OCI-LY3 (cell line): Measurements from ENCODE around the gene KRT15.

ENCODE experiments used
- H2AFZ ChIP-seq: fragments of 200-600, 300-600 bp; shearing (Covaris generic); 2 replicates; pipeline ENCODE4 v1.6.0; 2014; ENCODE audit warnings: antibody characterized with exemption, low read depth, low read length
- H3K27ac ChIP-seq: fragments of 200-600, 300-600 bp; sonication (generic); 2 replicates; pipeline ENCODE4 v1.5.1; 2014; ENCODE audit warnings: mild to moderate bottlenecking, low read length, moderate library complexity, mixed read lengths
- H3K27me3 ChIP-seq: fragments of 200-600, 300-600 bp; sonication (generic); 2 replicates; pipeline ENCODE4 v1.6.1; 2014; ENCODE audit warnings: low read depth, low read length, mixed read lengths
- H3K36me3 ChIP-seq: fragments of 200-600, 300-600 bp; sonication (generic); replicated peaks from 2 replicates; pipeline ENCODE3; 2014; ENCODE audit warnings: low read depth, low read length, mixed read lengths
- H3K4me1 ChIP-seq: fragments of 300-600, 200-600 bp; sonication (generic); 2 replicates; pipeline ENCODE4 v1.6.1; 2014; ENCODE audit warnings: low read length, mixed read lengths
- H3K4me2 ChIP-seq: fragments of 200-600, 300-600 bp; sonication (generic); 2 replicates; pipeline ENCODE4 v1.6.1; 2014; ENCODE audit warnings: low read length, mixed read lengths
- H3K4me3 ChIP-seq: fragments of 300-600, 200-600 bp; sonication (generic); 2 replicates; pipeline ENCODE4 v1.5.1; 2014; ENCODE audit warnings: antibody characterized with exemption, mild to moderate bottlenecking, low read length, moderate library complexity
- H3K79me2 ChIP-seq: fragments of 300-600, 200-600 bp; shearing (Covaris generic); 2 replicates; pipeline ENCODE4 v1.6.1; 2014; ENCODE audit warnings: mild to moderate bottlenecking, low read length, mixed read lengths
- H3K9ac ChIP-seq: fragments of 300-600, 200-600 bp; shearing (Covaris generic); 2 replicates; pipeline ENCODE4 v1.6.0; 2014; ENCODE audit warnings: mild to moderate bottlenecking, low read length, moderate library complexity
- H3K9me3 ChIP-seq: fragments of 200-600, 300-600 bp; shearing (Covaris generic); 2 replicates; pipeline ENCODE4 v1.6.1; 2014; ENCODE audit warnings: low read length, mixed read lengths; ENCODE audit not compliant: insufficient read depth
- H4K20me1 ChIP-seq: fragments of 200-600, 300-600 bp; sonication (generic); 2 replicates; pipeline ENCODE4 v1.6.1; 2016; ENCODE audit warnings: low read length, mixed read lengths; ENCODE audit not compliant: insufficient read depth
- CTCF ChIP-seq: fragments of 200-600, 300-600 bp; sonication (generic); IDR thresholded peaks from 2 replicates; pipeline ENCODE4 v1.5.1; 2014; ENCODE audit warnings: antibody characterized with exemption, low read length, low read depth
- EZH2phosphoT487 ChIP-seq: fragments of 200-600 bp; shearing (Covaris generic); IDR thresholded peaks from 2 replicates; pipeline ENCODE4 v1.6.1; 2018; ENCODE audit warnings: antibody characterized with exemption, mixed run types, low read depth

Gene KRT15

GRCh38 chr17:41468346-41468745 lies 50.3 kb downstream of the KRT15 start:
- no peak overlapping the region for H3K4me2 ChIP-seq
- H3K9ac ChIP-seq, result no peak overlapping the region
- H4K20me1 ChIP-seq, result no peaks in the 10 kb centered on the region
- H3K4me3 ChIP-seq, result no peak overlapping the region
- no peaks in the 10 kb centered on the region for H3K36me3 ChIP-seq
- H3K4me1 ChIP-seq, result no peaks in the 10 kb centered on the region
- peaks cover 3% of the 10 kb centered on the region; the same call in 1 of the 2 replicates for H3K27me3 ChIP-seq
- no peak overlapping the region for H3K27ac ChIP-seq
- no peak for TF ChIP-seq EZH2phosphoT487
- TF ChIP-seq CTCF, result no peak
- no peak overlapping the region for H2AFZ ChIP-seq
- H3K79me2 ChIP-seq, result no peaks in the 10 kb centered on the region
- H3K9me3 ChIP-seq, result no peaks in the 10 kb centered on the region

- H2AFZ ChIP-seq, result no peak overlapping the region
- no peaks in the 10 kb centered on the region for H3K36me3 ChIP-seq
- H3K9me3 ChIP-seq, result no peaks in the 10 kb centered on the region
- H3K4me3 ChIP-seq, result no peak overlapping the region
- no peaks in the 10 kb centered on the region for H3K79me2 ChIP-seq
- no peak overlapping the region for H3K27ac ChIP-seq
- H3K4me2 ChIP-seq, result no peak overlapping the region
- TF ChIP-seq CTCF (no peak), EZH2phosphoT487 (no peak)
- no peaks in the 10 kb centered on the region for H3K4me1 ChIP-seq
- no peak overlapping the region for H3K9ac ChIP-seq
- H4K20me1 ChIP-seq, result no peaks in the 10 kb centered on the region
- H3K27me3 ChIP-seq, result peaks cover 3% of the 10 kb centered on the region; the same call in 1 of the 2 replicates
These were observed 51.1 kb downstream of the KRT15 start for GRCh38 chr17:41467561-41467960.

- no peaks in the 10 kb centered on the region for H3K79me2 ChIP-seq
- H3K36me3 ChIP-seq, result no peaks in the 10 kb centered on the region
- no peak within 1 kb of the TSS for H3K4me2 ChIP-seq
- TF ChIP-seq EZH2phosphoT487 (no peak), CTCF (no peak)
- no peak within 1 kb of the TSS for H2AFZ ChIP-seq
- no peaks in the 10 kb centered on the region for H3K4me1 ChIP-seq
- H3K9me3 ChIP-seq, result no peaks in the 10 kb centered on the region
- no peak within 1 kb of the TSS for H3K9ac ChIP-seq
- no peaks in the 10 kb centered on the region for H4K20me1 ChIP-seq
- H3K4me3 ChIP-seq, result no peak within 1 kb of the TSS
- H3K27ac ChIP-seq, result no peak within 1 kb of the TSS
- peaks cover 3% of the 10 kb centered on the region; the same call in 1 of the 2 replicates for H3K27me3 ChIP-seq
These were observed 51.7 kb downstream of the KRT15 start, which contains the start of gene KRT32 for GRCh38 chr17:41466988-41467387. Gene KRT32, minus strand, starts transcription at chr17:41467386. Its CDS starts 61 bp downstream, at chr17:41467325.

GRCh38 chr17:41464682-41465081 lies 54.0 kb downstream of the KRT15 start:
- no peak for TF ChIP-seq EZH2phosphoT487
- no peak for TF ChIP-seq CTCF
- Histone ChIP-seq H3K4me2 (no peak overlapping the region), H3K4me3 (no peak overlapping the region), H3K9ac (no peak overlapping the region), H3K27me3 (peaks cover 3% of the 10 kb centered on the region; the same call in 1 of the 2 replicates), H3K79me2 (no peaks in the 10 kb centered on the region), H3K9me3 (no peaks in the 10 kb centered on the region), H4K20me1 (no peaks in the 10 kb centered on the region), H3K4me1 (no peaks in the 10 kb centered on the region), H3K27ac (no peak overlapping the region), H3K36me3 (no peaks in the 10 kb centered on the region), H2AFZ (no peak overlapping the region)
